GM18508 (cell line): Measurements from ENCODE around the gene LZTFL1.

ENCODE experiments used
- ATAC-seq: cut with Tn5 transposase; IDR thresholded peaks from one replicate; pipeline ENCODE4 v1.9.1; 2021; ENCODE audit warnings: moderate number of reproducible peaks; ENCODE audit not compliant: insufficient read depth, unreplicated experiment

The LZTFL1 gene

GRCh38 chr3:45792036-45792435 lies 49.9 kb downstream of the LZTFL1 start:
- ATAC-seq, result no peak

- no peak for ATAC-seq
Observed at GRCh38 chr3:45790596-45790995, 51.3 kb downstream of the LZTFL1 start.

- no peak for ATAC-seq
Observed at GRCh38 chr3:45789235-45789812, 52.6 kb downstream of the LZTFL1 start.

GRCh38 chr3:45787551-45787950 lies 54.4 kb downstream of the LZTFL1 start:
- ATAC-seq, result no peak

- ATAC-seq, result no peak
Observed at GRCh38 chr3:45786801-45787495, 55.0 kb downstream of the LZTFL1 start.

- no peak for ATAC-seq
Observed at GRCh38 chr3:45785605-45786150, 56.2 kb downstream of the LZTFL1 start.

- ATAC-seq, result no peak
Observed at GRCh38 chr3:45783667-45784066, 58.3 kb downstream of the LZTFL1 start.

- ATAC-seq, result no peak
Observed at GRCh38 chr3:45782381-45782780, 59.5 kb downstream of the LZTFL1 start.

GRCh38 chr3:45781841-45782240 lies 60.1 kb downstream of the LZTFL1 start:
- ATAC-seq, result no peak

GRCh38 chr3:45781271-45781670 lies 60.6 kb downstream of the LZTFL1 start:
- no peak for ATAC-seq

- no peak for ATAC-seq
Observed at GRCh38 chr3:45779746-45780735, 61.9 kb downstream of the LZTFL1 start.

GRCh38 chr3:45778761-45779201 lies 63.1 kb downstream of the LZTFL1 start:
- ATAC-seq, result no peak

- ATAC-seq, result no peak
Observed at GRCh38 chr3:45777746-45778386, 64.1 kb downstream of the LZTFL1 start.

- no peak for ATAC-seq
Observed at GRCh38 chr3:45777111-45777745, 64.7 kb downstream of the LZTFL1 start.

GRCh38 chr3:45776611-45777010 lies 65.3 kb downstream of the LZTFL1 start:
- ATAC-seq, result no peak

GRCh38 chr3:45776301-45776595 lies 65.7 kb downstream of the LZTFL1 start:
- ATAC-seq, result no peak

- no peak for ATAC-seq
Observed at GRCh38 chr3:45775571-45776300, 66.2 kb downstream of the LZTFL1 start.

GRCh38 chr3:45774581-45775521 lies 67.1 kb downstream of the LZTFL1 start:
- ATAC-seq, result no peak
